Spinal cord (tissue), 10 donors: ENCODE measurements around the gene MAP3K9. TPM values are rescaled to one million over a fixed set of nuclear protein-coding genes. Genes with fewer than 3 reads are reported as not detected.

ENCODE experiments used
- DNase-seq, 6 donors: peaks; one replicate each; pipeline versions ENCODE4 v3.0.0 to v3.0.0-alpha.2; 2013 to 2015; ENCODE audit warnings: low spot score in 6 of 6, low read depth in 4 of 6
- H3K27ac ChIP-seq: one replicate; pipeline ENCODE4 v1.5.1; 2013; ENCODE audit warnings: low read depth, low read length, control low read depth
- H3K27me3 ChIP-seq: one replicate; pipeline ENCODE4 v1.6.1; 2013; ENCODE audit warnings: low read length; ENCODE audit not compliant: control insufficient read depth, insufficient read depth
- H3K36me3 ChIP-seq: one replicate; pipeline ENCODE4 v1.6.1; 2013; ENCODE audit warnings: low read length; ENCODE audit not compliant: control insufficient read depth, insufficient read depth
- H3K4me1 ChIP-seq: one replicate; pipeline ENCODE4 v1.6.1; 2013; ENCODE audit warnings: low read length; ENCODE audit not compliant: control insufficient read depth, insufficient read depth
- H3K4me3 ChIP-seq: one replicate; pipeline ENCODE4 v1.5.1; 2013; ENCODE audit warnings: low read depth, low read length, control low read depth
- H3K9me3 ChIP-seq: one replicate; pipeline ENCODE4 v1.6.1; 2013; ENCODE audit warnings: low read length; ENCODE audit not compliant: control insufficient read depth, insufficient read depth
- WGBS: methylation state at CpG from one replicate; pipeline ENCODE4 v1.1.5; 2013; ENCODE audit warnings: missing lambda C conversion rate; ENCODE audit not compliant: insufficient coverage; 5-methylcytosine and 5-hydroxymethylcytosine counted together
- polyA plus RNA-seq, 2 donors: library from polyadenylated mRNA; unstranded; fragments of 120-200 nt; gene quantifications; one replicate each; pipeline ENCODE4 v1.2.1, GENCODE V29; 2013; ENCODE audit not compliant: insufficient read length in 2 of 2
- total RNA-seq, 2 donors: library from RNA; depleted of rRNA in 1 of 2; stranded (reverse); fragments of 120-200 nt in 1 of 2; fragments of >200 nt in 1 of 2; gene quantifications; one replicate each; pipeline versions ENCODE4 v1.2.3 to v1.2.4, GENCODE V29; 2013 to 2014
- donor health status: healthy.

MAP3K9 gene
- total and polyA plus RNA-seq, 4 donors, result 6.4 to 20.1 (median 19.3) TPM

DNA sequence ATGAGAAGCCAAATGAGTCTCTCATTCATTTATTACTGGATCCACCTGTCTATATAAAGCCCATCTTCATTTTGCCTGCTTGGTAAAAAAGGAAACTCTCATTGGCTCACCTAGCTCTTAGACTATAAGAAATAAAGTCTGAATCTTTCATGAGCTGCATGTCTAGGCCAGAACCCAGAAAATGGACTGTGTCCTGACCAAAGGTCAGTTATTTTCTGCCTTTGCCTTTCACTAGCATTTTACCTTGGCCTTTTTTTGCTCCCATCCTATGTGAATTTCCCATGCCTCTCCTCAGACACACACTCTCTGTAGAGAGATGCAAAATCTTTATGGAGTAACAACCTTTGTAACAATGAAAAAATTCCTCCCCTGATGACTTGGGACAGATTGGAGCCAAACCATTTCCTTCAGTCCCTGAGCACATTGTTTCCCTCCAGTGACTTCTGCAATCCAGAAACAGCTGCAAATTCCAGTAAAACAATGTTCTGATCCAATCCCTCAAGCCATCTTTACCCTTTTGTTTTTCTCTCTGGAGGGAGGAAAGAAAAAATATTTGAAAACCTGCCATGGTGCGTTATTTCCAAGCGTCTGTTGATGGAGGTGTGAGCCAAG, 33.6 kb upstream of the MAP3K9 start:
- no peaks in the 10 kb centered on the region for H3K36me3 ChIP-seq
- 56% methylated on average over 2 of the region's 2 CpGs for WGBS
- H3K27me3 ChIP-seq, result no peaks in the 10 kb centered on the region
- H3K27ac ChIP-seq, result no peak overlapping the region
- no peaks in the 10 kb centered on the region for H3K4me1 ChIP-seq
- no peak overlapping the region for H3K4me3 ChIP-seq
- peak in 2 of 6 donors; percentile 14 to 49 for DNase-seq
- no peaks in the 10 kb centered on the region for H3K9me3 ChIP-seq

GRCh38 chr14:70838076-70838475, 28.8 kb upstream of the MAP3K9 start:
- Histone ChIP-seq H3K27me3 (no peaks in the 10 kb centered on the region), H3K4me3 (no peak overlapping the region), H3K36me3 (no peaks in the 10 kb centered on the region), H3K4me1 (no peaks in the 10 kb centered on the region), H3K9me3 (peaks cover 2% of the 10 kb centered on the region), H3K27ac (no peak overlapping the region)
- DNase-seq, result no peak
- WGBS, result 86% methylated on average over 2 of the region's 4 CpGs

GRCh38 chr14:70836946-70837345, 27.6 kb upstream of the MAP3K9 start:
- no peaks in the 10 kb centered on the region for H3K4me1 ChIP-seq
- no peaks in the 10 kb centered on the region for H3K27me3 ChIP-seq
- no peaks in the 10 kb centered on the region for H3K36me3 ChIP-seq
- no peak overlapping the region for H3K27ac ChIP-seq
- peaks cover 2% of the 10 kb centered on the region for H3K9me3 ChIP-seq
- DNase-seq, result no peak
- H3K4me3 ChIP-seq, result no peak overlapping the region

DNA sequence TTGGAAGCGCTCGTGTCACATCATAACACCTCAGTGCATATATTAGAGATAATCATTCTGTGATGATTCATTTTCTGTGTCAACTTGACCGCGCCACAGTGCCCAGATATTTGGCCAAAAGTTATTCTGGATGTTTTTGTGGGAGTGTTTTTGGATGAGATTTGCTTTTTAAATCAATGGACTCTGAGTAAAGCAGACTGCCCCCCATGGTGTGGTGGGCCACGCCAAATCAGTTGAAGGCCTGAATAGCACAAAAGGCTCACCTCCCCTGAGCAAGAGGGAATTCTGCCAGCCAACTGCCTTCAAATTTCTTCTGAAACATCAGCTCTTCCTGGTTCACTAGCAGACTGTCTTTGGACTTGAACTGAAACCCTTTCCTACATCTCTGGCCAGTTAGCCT, 24.6 kb upstream of the MAP3K9 start:
- H3K27me3 ChIP-seq, result no peaks in the 10 kb centered on the region
- no peaks in the 10 kb centered on the region for H3K36me3 ChIP-seq
- no peak overlapping the region for H3K27ac ChIP-seq
- no peaks in the 10 kb centered on the region for H3K4me1 ChIP-seq
- 91% methylated on average over 1 of the region's 5 CpGs for WGBS
- peaks cover 2% of the 10 kb centered on the region for H3K9me3 ChIP-seq
- no peak for DNase-seq
- no peak overlapping the region for H3K4me3 ChIP-seq

DNA sequence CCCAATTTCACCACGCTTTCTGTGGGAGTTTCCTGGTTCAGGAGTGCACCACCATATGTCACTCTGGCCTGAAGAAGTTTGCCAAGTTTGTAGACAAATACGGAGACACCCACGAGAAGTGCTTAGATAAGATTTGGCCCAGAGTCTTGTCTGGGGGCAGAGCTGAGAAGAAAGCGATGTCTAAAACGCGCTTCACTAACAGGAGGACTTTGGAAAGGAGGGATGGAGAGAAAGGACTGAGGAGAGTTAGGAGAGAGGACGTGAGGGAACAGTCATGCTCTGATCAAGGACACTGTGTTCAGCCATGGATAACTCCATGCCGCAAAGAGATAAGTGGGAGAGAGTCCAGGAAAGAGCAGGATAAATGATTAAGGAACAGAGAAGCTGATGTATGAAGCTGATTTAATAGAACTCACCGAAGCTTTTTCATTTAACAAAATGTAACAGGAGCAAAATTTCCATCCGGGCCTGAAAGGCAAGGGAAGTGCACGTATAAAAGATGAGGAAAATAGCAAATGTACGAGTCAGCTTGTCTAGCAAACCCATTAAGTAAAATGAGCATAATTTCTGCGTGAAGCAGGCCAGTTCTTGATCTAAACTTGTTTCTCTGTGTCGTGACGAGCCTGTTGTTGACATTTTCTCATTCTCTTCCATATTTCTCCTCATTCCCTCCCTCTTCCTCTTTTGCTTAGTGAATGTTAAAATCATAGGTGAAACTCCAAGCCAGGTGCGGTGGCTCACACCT, 23.4 kb upstream of the MAP3K9 start:
- Histone ChIP-seq H3K27me3 (no peaks in the 10 kb centered on the region), H3K9me3 (peaks cover 2% of the 10 kb centered on the region), H3K36me3 (no peaks in the 10 kb centered on the region), H3K27ac (no peak overlapping the region), H3K4me3 (no peak overlapping the region), H3K4me1 (no peaks in the 10 kb centered on the region)
- WGBS, result 80% methylated on average over 12 of the region's 16 CpGs
- DNase-seq, result no peak

DNA sequence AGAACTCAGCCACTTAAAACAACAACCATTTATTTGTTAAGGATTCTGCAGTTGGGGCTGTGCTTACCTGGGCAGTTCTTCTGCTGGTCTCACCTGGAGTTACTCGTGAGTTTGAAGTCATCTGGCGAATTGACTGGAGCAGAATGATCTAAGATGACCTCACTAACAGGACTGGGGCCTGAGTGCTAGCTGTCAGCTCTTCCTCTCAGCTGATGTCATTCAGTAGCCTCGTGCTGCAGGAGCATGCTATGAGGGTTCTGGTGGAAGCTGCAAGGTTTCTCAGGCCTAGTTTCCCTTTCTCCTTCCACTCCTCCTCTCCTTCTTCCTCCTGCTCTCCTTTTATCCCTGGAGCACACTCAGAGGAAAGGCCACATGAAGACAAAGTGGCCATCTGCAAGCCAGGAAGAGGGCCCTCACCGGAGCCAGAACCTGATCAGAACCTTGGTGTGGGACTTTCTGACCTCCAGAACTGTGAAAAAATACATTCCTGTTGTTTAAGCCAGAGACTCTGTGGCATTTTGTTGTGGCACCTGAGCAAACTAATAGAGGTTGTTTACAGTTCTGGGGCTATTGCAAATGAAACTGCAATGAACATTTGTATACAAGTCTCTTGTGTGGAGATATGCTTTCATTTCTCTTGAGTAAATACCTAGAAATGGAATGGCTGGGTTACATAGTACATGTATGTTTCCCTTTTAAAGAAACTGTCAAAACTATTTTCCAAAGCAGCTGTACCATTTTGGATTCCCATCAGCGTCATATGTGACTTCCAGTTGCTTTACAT, 21.9 kb upstream of the MAP3K9 start:
- DNase-seq, result peak in 1 of 6 donors; percentile 15
- 72% methylated on average over 3 of the region's 5 CpGs for WGBS

DNA sequence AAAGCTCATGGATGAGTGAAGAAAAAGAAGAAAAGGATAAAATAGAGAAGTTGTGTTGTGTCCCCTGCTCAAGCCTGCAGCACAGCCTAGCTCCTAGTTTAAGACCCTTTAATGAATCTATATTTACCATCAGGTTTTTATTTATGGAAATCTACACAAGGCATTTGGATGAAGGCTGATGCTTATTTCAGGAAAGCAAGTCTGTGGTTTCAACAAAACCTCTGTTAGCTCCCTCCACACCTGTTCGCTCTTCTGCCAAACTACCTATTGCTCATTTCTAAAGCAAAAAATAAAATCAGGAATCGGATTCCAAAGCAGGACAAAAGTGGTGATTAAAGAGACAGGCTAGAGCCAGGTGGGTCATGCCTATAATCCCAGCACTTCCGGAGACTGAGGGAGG, 18.9 kb upstream of the MAP3K9 start:
- Histone ChIP-seq H3K4me1 (no peaks in the 10 kb centered on the region), H3K36me3 (no peaks in the 10 kb centered on the region), H3K27me3 (no peaks in the 10 kb centered on the region), H3K4me3 (no peak overlapping the region), H3K9me3 (no peaks in the 10 kb centered on the region), H3K27ac (no peak overlapping the region)
- no peak for DNase-seq
- WGBS, result 100% methylated on average over 1 of the region's 3 CpGs

More for the DNA sequence above, 21.9 kb upstream of the MAP3K9 start:
- Histone ChIP-seq H3K9me3 (no peaks in the 10 kb centered on the region), H3K4me1 (no peaks in the 10 kb centered on the region), H3K27me3 (no peaks in the 10 kb centered on the region), H3K36me3 (no peaks in the 10 kb centered on the region), H3K27ac (no peak overlapping the region), H3K4me3 (no peak overlapping the region)

DNA sequence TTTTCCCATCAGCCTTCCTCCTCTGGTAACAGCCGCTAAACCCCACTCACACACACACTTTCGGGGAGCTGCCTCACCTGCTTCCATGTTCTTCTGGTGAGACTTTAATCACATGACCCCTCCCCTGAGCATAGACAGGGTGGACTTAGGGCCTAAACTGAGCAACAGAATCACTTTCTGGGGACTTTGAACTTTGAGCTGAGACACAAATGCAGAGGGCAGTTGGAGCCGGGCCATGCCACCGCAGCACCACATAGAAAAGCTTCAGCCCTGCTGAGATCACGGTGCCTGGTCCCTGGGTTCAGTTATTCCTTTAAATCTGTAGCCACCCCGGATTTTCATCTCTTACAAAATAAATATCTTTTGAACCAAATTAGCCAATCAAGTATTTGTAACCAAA, 18.4 kb upstream of the MAP3K9 start:
- 82% methylated on average over 6 of the region's 6 CpGs for WGBS
- Histone ChIP-seq H3K4me3 (no peak overlapping the region), H3K36me3 (no peaks in the 10 kb centered on the region), H3K9me3 (no peaks in the 10 kb centered on the region), H3K27me3 (no peaks in the 10 kb centered on the region), H3K27ac (no peak overlapping the region), H3K4me1 (peaks cover 3% of the 10 kb centered on the region)
- DNase-seq, result no peak

- DNase-seq, result peak in 2 of 6 donors; percentile 15 to 86
- Histone ChIP-seq H3K4me3 (no peak overlapping the region), H3K9me3 (no peaks in the 10 kb centered on the region), H3K27me3 (no peaks in the 10 kb centered on the region), H3K4me1 (peaks cover 5% of the 10 kb centered on the region), H3K36me3 (no peaks in the 10 kb centered on the region), H3K27ac (no peak overlapping the region)
Measured at GRCh38 chr14:70827347-70827746, 18.0 kb upstream of the MAP3K9 start.
